Mammary epithelial cell (primary cell): ENCODE data around the gene ZBTB20.

Experiments used
- CTCF ChIP-seq, 2 donors: IDR thresholded peaks in 1 of 2; conservative IDR thresholded peaks in 1 of 2; 2 replicates each; pipeline ENCODE4 v1.5.1; 2011 to 2012; ENCODE audit warnings: inconsistent platforms in 2 of 2, low read length in 2 of 2, mild to moderate bottlenecking in 2 of 2, control low read depth in 1 of 2, low read depth in 1 of 2; ENCODE audit not compliant: insufficient read depth in 1 of 2; ENCODE audit errors: extremely low read depth in 1 of 2
- EZH2 ChIP-seq: IDR thresholded peaks from 2 replicates; pipeline ENCODE4 v1.6.1; 2012; ENCODE audit warnings: low read length, inconsistent platforms, borderline replicate concordance

GRCh38 chr3:114518206-114518808 is 628.8 kb downstream of the ZBTB20 start:
- TF ChIP-seq CTCF (conservative IDR thresholded peaks at IDR 0.05 in 1 of 2, IDR thresholded peaks at IDR 0.05 in 1 of 2; ENCODE audit: extremely low read depth in 1 of 2, insufficient read depth in 1 of 2, low read depth in 1 of 2, low read length in 2 of 2) (no peak), EZH2 (no peak)
